GM12873 (cell line): ENCODE data around the gene NFKBIB.
A peak's percentile ranks its signal among the peaks of the same experiment; 100 is the strongest.

Experiments used
- CTCF ChIP-seq: IDR thresholded peaks from 2 replicates; pipeline ENCODE4 v1.5.1; 2012; ENCODE audit warnings: low read depth, mild to moderate bottlenecking, moderate library complexity, low read length, control low read depth; ENCODE audit not compliant: insufficient read depth; ENCODE audit errors: missing control alignments

NFKBIB gene

GRCh38 chr19:38921420-38922274 lies 21.9 kb downstream of the NFKBIB start:
- no peak for TF ChIP-seq CTCF

- no peak for TF ChIP-seq CTCF
These were observed 22.7 kb downstream of the NFKBIB start for GRCh38 chr19:38922482-38922881.

- TF ChIP-seq CTCF: no peak
These were observed 24.6 kb downstream of the NFKBIB start for GRCh38 chr19:38924388-38924787.

GRCh38 chr19:38928391-38929001 lies 28.7 kb downstream of the NFKBIB start:
- TF ChIP-seq CTCF: no peak

- peak; percentile 99 for TF ChIP-seq CTCF
These were observed 30.4 kb downstream of the NFKBIB start, which contains the start of gene SARS2 for GRCh38 chr19:38929929-38930775. TSS of gene SARS2 (minus strand) at chr19:38930763. CDS start at chr19:38930736, 27 bp downstream.

- TF ChIP-seq CTCF: no peak
These were observed 31.2 kb downstream of the NFKBIB start, which contains the start of gene MRPS12 for GRCh38 chr19:38930776-38931520. TSS of gene MRPS12 (plus strand) at chr19:38930944. CDS start at chr19:38931295, 351 bp downstream.

- no peak for TF ChIP-seq CTCF
These were observed 31.7 kb downstream of the NFKBIB start for GRCh38 chr19:38931521-38931793.
